PC-3 (cell line): ENCODE data around the gene CCDC169. TPM values are rescaled to one million over a fixed set of nuclear protein-coding genes. Genes with fewer than 3 reads are reported as not detected.

Experiments used
- ATAC-seq: fragments of 200-7000 bp; cut with Tn5 transposase; 2 replicates; pipeline ENCODE4 v1.9.1; 2020; ENCODE audit warnings: mild to moderate bottlenecking, moderate library complexity
- BruUV-seq: library from RNA; stranded (reverse); fragments of 400-500 nt; replicated peaks from 2 replicates; lab custom pipeline; 2021; lab: Mats Ljungman, UMichigan
- CTCF ChIA-PET: fragments of 300-600 bp; sonication (Branson Sonifier 250); formaldehyde crosslinking; loops from one replicate; lab custom pipeline; 2022; ENCODE audit warnings: antibody characterized with exemption; lab: Charles Lee
- POLR2A ChIA-PET: fragments of 300-600 bp; sonication (Branson Sonifier 250); formaldehyde crosslinking; loops from one replicate; lab custom pipeline; 2022; ENCODE audit warnings: antibody characterized with exemption; ENCODE audit not compliant: unreplicated experiment; lab: Charles Lee
- DNase-seq: peaks from one replicate; pipeline ENCODE4 v3.0.0-alpha.2; 2015
- H2AFZ ChIP-seq: fragments of 300-600 bp; sonication (generic); 2 replicates; pipeline ENCODE4 v1.6.0; 2016; ENCODE audit warnings: antibody characterized with exemption, low read length
- H3F3A ChIP-seq: fragments of 300-600 bp; sonication (generic); one replicate; pipeline ENCODE4 v1.6.0; 2017; ENCODE audit warnings: antibody characterized with exemption, low read length, control low read depth, mild to moderate bottlenecking; ENCODE audit not compliant: unreplicated experiment
- H3K27ac ChIP-seq: fragments of 300-600 bp; sonication (generic); 2 replicates; pipeline ENCODE4 v1.5.1; 2016; ENCODE audit warnings: mild to moderate bottlenecking, low read length
- H3K27me3 ChIP-seq: fragments of 300-600 bp; sonication (generic); 2 replicates; pipeline ENCODE4 v1.6.1; 2016; ENCODE audit warnings: low read length, mixed read lengths
- H3K36me3 ChIP-seq: fragments of 300-600 bp; sonication (generic); 2 replicates; pipeline ENCODE4 v1.6.1; 2016; ENCODE audit warnings: low read depth, mixed run types, low read length, mixed read lengths
- H3K4me1 ChIP-seq: fragments of 300-600 bp; sonication (generic); 2 replicates; pipeline ENCODE4 v1.5.1; 2016; ENCODE audit warnings: low read length; ENCODE audit not compliant: insufficient read depth
- H3K4me2 ChIP-seq: fragments of 300-600 bp; sonication (generic); 2 replicates; pipeline ENCODE4 v1.6.0; 2016; ENCODE audit warnings: low read length
- H3K4me3 ChIP-seq: fragments of 300-600 bp; sonication (generic); 2 replicates; pipeline ENCODE4 v1.5.1; 2016; ENCODE audit warnings: mild to moderate bottlenecking, low read length, mixed read lengths
- H3K79me2 ChIP-seq: fragments of 300-600 bp; sonication (generic); 2 replicates; pipeline ENCODE4 v1.6.1; 2017; ENCODE audit warnings: low read length, mixed read lengths
- H3K9ac ChIP-seq: fragments of 300-600 bp; sonication (generic); 2 replicates; pipeline ENCODE4 v1.6.0; 2016; ENCODE audit warnings: mild to moderate bottlenecking, low read length
- H3K9me2 ChIP-seq: fragments of 300-600 bp; sonication (generic); replicated peaks from 2 replicates; pipeline ENCODE4 v1.6.1; 2016; ENCODE audit warnings: mixed run types, low read length, mixed read lengths
- H3K9me3 ChIP-seq: fragments of 300-600 bp; sonication (generic); 2 replicates; pipeline ENCODE4 v1.6.1; 2016; ENCODE audit warnings: low read length, mixed read lengths
- H4K20me1 ChIP-seq: fragments of 300-600 bp; sonication (generic); 2 replicates; pipeline ENCODE4 v1.6.1; 2016; ENCODE audit warnings: low read length, mixed read lengths
- CTCF ChIP-seq: fragments of 300-600 bp; sonication (generic); conservative IDR thresholded peaks from 2 replicates; pipeline ENCODE4 v1.5.1; 2017; ENCODE audit warnings: antibody characterized with exemption, low read depth, mild to moderate bottlenecking, low read length
- EZH2 ChIP-seq: fragments of 300-600 bp; sonication (generic); IDR thresholded peaks from one replicate; pipeline ENCODE4 v1.6.1; 2017; ENCODE audit warnings: antibody characterized with exemption, mild to moderate bottlenecking, low read length; ENCODE audit not compliant: unreplicated experiment
- EZH2phosphoT487 ChIP-seq: fragments of 300-600 bp; sonication (generic); IDR thresholded peaks from 2 replicates; pipeline ENCODE4 v1.6.1; 2018; ENCODE audit warnings: mild to moderate bottlenecking, antibody characterized with exemption, low read length, borderline replicate concordance
- intact Hi-C: fragments of 100-400 bp; cut with micrococcal nuclease; formaldehyde crosslinking; loops from 2 replicates; pipeline ENCODE4 v1.9.0; 2023
- total RNA-seq: library from RNA; depleted of rRNA; stranded (reverse); fragments of >200 nt; gene quantifications from 2 replicates; pipeline ENCODE4 v1.2.3, GENCODE V29; 2014

CCDC169 gene
- total RNA-seq, 1 experiment from 2014 or later: 0.69 TPM

- CTCF ChIA-PET: no interaction called here
- POLR2A ChIA-PET: no interaction called here
- ATAC-seq (no peak), DNase-seq (no peak)
- BruUV-seq: TSS peak; percentile 51
- H3K27ac ChIP-seq: no peak overlapping the region
- no peaks in the 10 kb centered on the region for H3K9me3 ChIP-seq
- TF ChIP-seq CTCF (no peak), EZH2phosphoT487 (no peak), EZH2 (no peak)
- H3K4me2 ChIP-seq: peak overlapping the region; percentile 85
- no peaks in the 10 kb centered on the region for H4K20me1 ChIP-seq
- intact Hi-C loops: loop anchor here (1.0 to 2.0 kb wide), 2 partner anchors 49 to 62 kb away; no protein-coding TSS in a partner anchor
- H3F3A ChIP-seq: no peaks in the 10 kb centered on the region
- no peaks in the 10 kb centered on the region for H3K9me2 ChIP-seq
- H2AFZ ChIP-seq: 0 out of 2 replicates have a peak overlapping the region, but pooled peaks have one; percentile 99
- H3K79me2 ChIP-seq: peaks cover 32% of the 10 kb centered on the region
- no peaks in the 10 kb centered on the region for H3K36me3 ChIP-seq
- no peaks in the 10 kb centered on the region for H3K4me1 ChIP-seq
- peak overlapping the region; percentile 92 for H3K4me3 ChIP-seq
- no peaks in the 10 kb centered on the region for H3K27me3 ChIP-seq
- H3K9ac ChIP-seq: peak overlapping the region; percentile 92; the same call in 1 of the 2 replicates
Measured at GRCh38 chr13:36345438-36346221, 48.0 kb upstream of the CCDC169 start.

- H3K4me1 ChIP-seq: no peaks in the 10 kb centered on the region
- POLR2A ChIA-PET: no interaction called here
- intact Hi-C loops: loop anchor here (1.0 kb wide), 1 partner anchor 62 kb away; no protein-coding TSS in a partner anchor
- BruUV-seq: no TSS peak
- no peak overlapping the region for H2AFZ ChIP-seq
- no peaks in the 10 kb centered on the region for H3K27me3 ChIP-seq
- TF ChIP-seq CTCF (no peak), EZH2 (no peak), EZH2phosphoT487 (no peak)
- H3K27ac ChIP-seq: no peak overlapping the region
- no peaks in the 10 kb centered on the region for H3K9me2 ChIP-seq
- peak overlapping the region; percentile 92; the same call in 1 of the 2 replicates for H3K4me3 ChIP-seq
- CTCF ChIA-PET: no interaction called here
- H3K9ac ChIP-seq: no peak overlapping the region
- no peak for DNase-seq
- H3K36me3 ChIP-seq: no peaks in the 10 kb centered on the region
- no peaks in the 10 kb centered on the region for H4K20me1 ChIP-seq
- peak overlapping the region; percentile 85; the same call in 1 of the 2 replicates for H3K4me2 ChIP-seq
- no peaks in the 10 kb centered on the region for H3F3A ChIP-seq
- H3K79me2 ChIP-seq: peaks cover 36% of the 10 kb centered on the region
- ATAC-seq: no peak
- no peaks in the 10 kb centered on the region for H3K9me3 ChIP-seq
Measured at GRCh38 chr13:36344886-36345437, 47.3 kb upstream of the CCDC169 start.

- Histone ChIP-seq H3K9me2 (no peaks in the 10 kb centered on the region), H3K27me3 (no peaks in the 10 kb centered on the region), H3K36me3 (no peaks in the 10 kb centered on the region), H3K27ac (no peak overlapping the region), H2AFZ (no peak overlapping the region), H3K79me2 (peaks cover 40% of the 10 kb centered on the region), H3F3A (no peaks in the 10 kb centered on the region), H4K20me1 (no peaks in the 10 kb centered on the region), H3K9me3 (no peaks in the 10 kb centered on the region), H3K4me3 (no peak overlapping the region), H3K9ac (no peak overlapping the region), H3K4me1 (no peaks in the 10 kb centered on the region), H3K4me2 (no peak overlapping the region)
- no peak for TF ChIP-seq EZH2phosphoT487
- no peak for TF ChIP-seq EZH2
- no peak for TF ChIP-seq CTCF
- BruUV-seq: no TSS peak
- CTCF ChIA-PET: no interaction called here
- POLR2A ChIA-PET: no interaction called here
- ATAC-seq (no peak), DNase-seq (no peak)
- intact Hi-C loops: no loop called here
Measured at GRCh38 chr13:36344173-36344572, 46.6 kb upstream of the CCDC169 start.
